GF-D8 (cell line): ENCODE measurements around the gene LCNL1.
A peak's percentile ranks its signal among the peaks of the same experiment; 100 is the strongest.
"Not testable (repeated sequence)": the region's sequence is repeated elsewhere in the genome, so short reads cannot be mapped to it uniquely, and the experiment has no call there.

Source experiments
- DNase-seq: peaks from one replicate; lab custom pipeline; 2025; lab: John Stamatoyannopoulos, UW

The LCNL1 gene

GRCh38 chr9:137027369-137028262 lies 44.8 kb downstream of the LCNL1 start, which contains the start of gene ABCA2:
ABCA2 (minus strand) TSS chr9:137028237; CDS start chr9:137028140, 97 bp downstream.
- DNase-seq, result no peak

DNA sequence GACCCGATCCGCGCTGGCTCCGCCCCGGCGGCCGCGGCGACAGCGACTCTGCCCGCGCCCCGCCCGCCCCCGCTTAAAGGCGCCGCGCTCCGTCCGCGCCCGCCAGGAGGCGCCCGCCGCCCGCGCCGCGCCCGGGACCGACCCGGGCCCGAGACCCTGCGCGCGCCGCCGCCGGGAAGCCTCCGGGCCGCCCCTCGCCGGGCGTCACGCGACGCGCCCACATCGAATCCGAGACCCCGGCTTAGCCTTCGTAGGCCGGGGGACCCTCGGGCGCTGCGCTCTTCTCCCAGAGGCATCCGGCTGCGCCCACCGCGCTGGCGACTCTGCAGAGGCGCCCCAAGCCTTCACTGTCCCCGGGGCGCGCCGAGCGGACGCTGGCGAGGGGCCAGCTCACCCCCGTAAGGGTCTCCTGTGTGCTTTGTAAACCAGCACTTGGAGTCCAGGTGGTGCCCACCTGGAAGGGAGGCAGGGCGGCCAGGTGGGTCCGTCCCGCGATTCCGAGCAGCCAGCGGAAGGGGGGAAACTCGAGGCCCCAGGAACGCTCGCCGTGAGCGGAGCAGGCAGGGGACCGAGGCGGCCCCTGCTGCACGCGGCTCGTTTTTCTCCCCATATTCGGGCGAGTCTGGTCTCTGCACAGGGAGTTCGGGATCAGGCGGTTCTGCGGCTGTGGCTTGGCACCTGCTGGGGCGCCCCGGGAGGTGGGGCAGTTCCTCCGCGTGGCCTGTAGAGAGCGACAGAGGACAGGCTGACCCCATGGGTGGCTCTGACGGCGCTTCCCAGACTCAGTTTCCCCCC lies 45.7 kb downstream of the LCNL1 start:
- peak; percentile 25 for DNase-seq

DNA sequence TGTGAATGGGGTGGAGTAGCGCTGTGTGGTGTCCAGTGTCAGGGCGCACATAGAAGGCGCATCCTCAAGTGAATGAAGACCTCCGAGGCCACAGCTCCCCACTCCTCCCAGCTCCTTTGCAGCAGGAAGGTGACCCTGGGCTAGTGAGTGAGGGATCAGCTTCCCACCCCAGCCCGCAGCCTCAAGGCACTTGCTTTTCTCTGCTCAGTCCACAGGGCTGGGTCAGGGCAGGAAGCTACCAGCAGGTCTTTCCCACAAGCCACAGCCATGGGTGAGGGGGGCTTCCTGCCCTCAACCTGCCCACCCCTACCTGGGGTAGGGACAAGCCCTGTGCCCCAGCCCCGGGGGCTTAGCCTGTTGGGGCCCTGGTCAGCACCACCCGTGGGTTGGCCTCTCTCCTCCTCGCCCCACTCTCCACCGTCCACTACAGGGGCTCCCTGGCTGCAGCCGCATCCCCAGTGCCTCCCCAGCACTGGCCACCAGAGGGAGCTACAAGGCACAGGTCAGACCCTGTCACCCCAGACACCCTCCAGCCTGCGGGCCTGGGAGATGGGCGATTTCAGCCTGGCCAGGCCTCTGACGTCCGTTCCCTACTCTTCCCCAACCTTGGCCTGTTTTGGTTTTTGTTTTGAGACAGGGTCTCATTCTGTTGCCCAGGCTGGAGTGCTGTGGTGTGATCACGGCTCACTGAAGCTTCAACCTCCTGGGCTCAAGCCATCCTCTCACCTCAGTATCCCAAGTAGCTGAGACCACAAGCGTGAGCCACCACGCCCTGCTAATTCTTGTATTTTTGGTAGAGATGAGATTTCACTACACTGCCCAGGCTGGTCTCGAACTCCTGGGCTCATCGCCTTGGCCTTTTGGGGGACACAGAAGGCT lies 46.5 kb downstream of the LCNL1 start:
- peak; percentile 74 for DNase-seq

GRCh38 chr9:137030006-137030405 lies 47.2 kb downstream of the LCNL1 start:
- DNase-seq, result peak; percentile 42

GRCh38 chr9:137030538-137031527 lies 48.0 kb downstream of the LCNL1 start:
- DNase-seq, result peak; percentile 92

DNA sequence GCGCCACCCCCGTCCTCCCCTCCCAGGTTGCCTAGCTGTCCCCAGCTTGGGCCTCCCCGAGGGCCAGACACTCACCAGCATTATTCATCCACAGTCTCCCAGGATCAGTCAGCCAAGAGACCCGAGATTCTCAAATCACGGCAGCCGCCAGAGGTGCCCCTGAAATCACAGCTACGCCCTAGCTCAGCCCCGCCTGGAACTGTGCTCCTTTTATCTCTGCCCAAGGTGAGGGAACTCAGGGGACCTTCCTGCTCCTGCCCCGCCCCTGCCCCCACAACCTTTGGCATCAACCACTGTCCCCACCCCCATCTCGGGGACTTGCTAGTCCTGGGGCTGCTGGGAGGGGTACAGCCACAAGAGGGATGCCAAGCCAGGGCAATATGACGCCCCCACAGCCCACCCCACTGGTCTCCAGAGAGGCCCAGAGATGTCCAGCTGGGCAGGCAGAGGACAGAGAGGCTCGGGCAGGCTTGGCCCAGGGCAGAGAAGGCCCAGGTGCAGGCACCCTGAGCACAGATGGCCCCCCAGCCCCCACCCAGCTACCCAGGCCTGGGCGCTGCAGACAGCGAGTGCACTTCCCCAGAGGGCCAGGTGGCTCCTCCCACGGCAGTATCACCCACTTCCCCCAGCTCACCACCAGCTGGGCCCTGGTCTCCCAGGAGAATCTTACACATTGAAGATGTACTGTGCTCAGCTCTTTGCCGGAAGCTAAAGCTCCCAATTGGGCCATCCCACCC lies 49.3 kb downstream of the LCNL1 start, which contains the start of gene FUT7:
TSS of gene FUT7 (minus strand) at position 185 of the 737 bp plus-strand sequence. CDS start at position 88, 97 bp downstream.
- peak; percentile 70 for DNase-seq

DNA sequence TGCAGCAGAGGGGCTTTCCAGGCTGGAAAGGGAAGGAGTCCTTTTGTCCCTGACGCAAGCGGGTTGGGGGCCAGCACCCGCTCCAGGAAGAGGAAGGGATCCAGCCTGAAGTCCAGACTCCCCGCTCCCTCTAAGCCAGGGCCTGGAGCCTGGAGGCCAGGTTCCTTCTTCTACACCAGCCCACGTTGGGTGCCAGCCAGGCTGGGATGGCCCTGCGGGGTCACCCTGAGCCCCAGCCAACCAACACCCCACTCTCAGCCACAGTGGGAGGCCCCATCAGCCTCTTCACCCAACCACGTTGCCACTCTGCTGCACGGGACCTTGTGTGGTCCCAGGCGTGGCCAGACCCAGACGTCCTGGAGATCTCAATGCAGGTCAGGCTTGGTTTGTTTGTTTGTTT lies 50.1 kb downstream of the LCNL1 start:
- peak; percentile 86 for DNase-seq

GRCh38 chr9:137033481-137033880 lies 50.7 kb downstream of the LCNL1 start:
- not testable (repeated sequence) for DNase-seq

DNA sequence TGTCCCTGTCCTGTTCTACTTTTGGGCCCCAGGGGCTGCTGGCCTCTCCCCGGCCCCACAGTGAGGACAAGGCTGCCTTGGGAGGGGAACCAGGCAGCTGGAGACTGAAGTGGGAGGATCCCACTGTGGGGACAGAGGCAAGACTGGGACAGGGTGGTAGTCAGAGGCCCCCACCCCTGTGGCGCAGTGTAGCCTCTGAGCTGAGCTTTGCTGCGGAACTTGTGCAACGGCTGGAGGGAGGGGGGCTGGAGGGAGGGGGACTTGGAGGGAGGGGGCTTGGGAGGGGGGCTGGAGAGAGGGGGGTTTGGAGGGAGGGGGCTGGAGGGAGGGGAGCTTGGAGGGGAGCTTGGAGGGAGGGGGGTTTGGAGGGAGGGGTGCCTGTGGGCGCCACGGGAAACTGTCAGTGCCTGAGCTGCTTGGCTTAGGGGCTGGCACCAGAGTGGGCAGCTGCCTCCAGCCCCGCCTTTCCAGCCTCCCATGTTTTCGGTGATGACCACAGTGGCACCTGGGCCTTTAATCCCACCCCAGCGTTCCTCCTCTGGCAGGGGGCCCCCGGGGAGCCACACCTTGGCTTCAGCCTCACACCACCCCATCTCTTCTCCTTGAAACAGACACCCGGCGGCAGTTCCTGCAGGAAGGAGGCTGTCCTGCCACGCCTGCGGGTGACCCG lies 51.4 kb downstream of the LCNL1 start:
- DNase-seq, result peak; percentile 83

GRCh38 chr9:137034709-137035506 lies 52.1 kb downstream of the LCNL1 start:
- peak; percentile 55 for DNase-seq
